Globus pallidus (tissue), 1 donor: Measurements from ENCODE around the gene BTBD18.

Source experiments
- DNase-seq: peaks from one replicate; pipeline ENCODE4 v3.0.0-alpha.2; 2015; ENCODE audit warnings: low spot score

BTBD18 gene

GRCh38 chr11:57775491-57775890 is 23.9 kb upstream of the BTBD18 start:
- DNase-seq: no peak

- no peak for DNase-seq
These were observed 21.5 kb upstream of the BTBD18 start for GRCh38 chr11:57773026-57773598.

GRCh38 chr11:57772562-57772961 is 20.9 kb upstream of the BTBD18 start:
- DNase-seq: no peak

- no peak for DNase-seq
These were observed 19.7 kb upstream of the BTBD18 start for GRCh38 chr11:57771365-57771764.

GRCh38 chr11:57770793-57771192 is 19.2 kb upstream of the BTBD18 start:
- DNase-seq: no peak

GRCh38 chr11:57764972-57765371 is 13.4 kb upstream of the BTBD18 start:
- DNase-seq: no peak

GRCh38 chr11:57764566-57764965 is 12.9 kb upstream of the BTBD18 start:
- DNase-seq: no peak

- no peak for DNase-seq
These were observed 12.4 kb upstream of the BTBD18 start for GRCh38 chr11:57764021-57764420.

- no peak for DNase-seq
These were observed 11.9 kb upstream of the BTBD18 start for GRCh38 chr11:57763568-57763967.

GRCh38 chr11:57762235-57762861 is 10.7 kb upstream of the BTBD18 start:
- DNase-seq: no peak

GRCh38 chr11:57761301-57762234 is 9.9 kb upstream of the BTBD18 start, which contains the start of gene CTNND1:
TSS of gene CTNND1 (plus strand) at chr11:57761802. CDS start at chr11:57791479, 29,677 bp downstream.
- DNase-seq: peak; percentile 93

GRCh38 chr11:57758174-57758573 is 6.6 kb upstream of the BTBD18 start:
- no peak for DNase-seq

- no peak for DNase-seq
These were observed 1.3 kb upstream of the BTBD18 start for GRCh38 chr11:57752954-57753353.

GRCh38 chr11:57751176-57751575 is 443 bp downstream of the BTBD18 start:
- no peak for DNase-seq

- no peak for DNase-seq
These were observed 4.7 kb downstream of the BTBD18 start for GRCh38 chr11:57746920-57747319.

- no peak for DNase-seq
These were observed 6.4 kb downstream of the BTBD18 start for GRCh38 chr11:57745206-57745605.

GRCh38 chr11:57744357-57744756 is 7.3 kb downstream of the BTBD18 start:
- no peak for DNase-seq

- DNase-seq: no peak
These were observed 9.5 kb downstream of the BTBD18 start for GRCh38 chr11:57742087-57742452.

- DNase-seq: peak; percentile 94
These were observed 10.2 kb downstream of the BTBD18 start, which contains the start of gene SELENOH for GRCh38 chr11:57741132-57742086. TSS of gene SELENOH (plus strand) at chr11:57741491. CDS start at chr11:57741596, 105 bp downstream.

GRCh38 chr11:57735619-57736298 is 15.9 kb downstream of the BTBD18 start:
- DNase-seq: no peak

GRCh38 chr11:57732661-57733060 is 19.0 kb downstream of the BTBD18 start:
- DNase-seq: no peak
